ENCODE measurements around the gene VPS54. TPM values are rescaled to one million over a fixed set of nuclear protein-coding genes. Genes with fewer than 3 reads are reported as not detected.
A peak's percentile ranks its signal among the peaks of the same experiment; 100 is the strongest.

VPS54 gene
- total and polyA plus RNA-seq, 4 donors, result 4.5 to 25.1 (median 13.3) TPM

DNA sequence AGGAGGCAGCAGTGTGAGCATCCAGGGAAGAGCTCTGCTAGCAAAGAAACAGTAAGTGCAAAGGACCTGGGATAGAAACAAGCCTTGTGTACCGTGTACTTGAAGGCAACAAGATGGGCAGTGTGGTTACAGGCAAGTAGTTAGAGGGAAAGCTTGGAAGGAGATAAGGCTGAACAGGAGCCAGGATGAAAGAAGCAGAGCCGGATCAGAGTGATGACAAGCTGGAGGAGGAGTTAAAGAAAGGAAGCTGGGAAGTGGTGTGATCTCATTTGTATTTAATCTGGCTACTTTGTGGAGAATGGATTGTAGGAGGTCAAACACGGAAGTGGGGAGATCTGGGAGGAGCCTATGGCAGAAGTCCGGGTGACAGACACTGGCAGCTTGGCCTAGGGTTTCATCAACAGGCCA lies 44.7 kb upstream of the VPS54 start:
- H3K36me3 ChIP-seq (ENCODE audit: control insufficient read depth in 4 of 4, insufficient read depth in 3 of 4, low read depth in 1 of 4, low read length in 3 of 4), result no peaks in the 10 kb centered on the region
- no peaks in the 10 kb centered on the region for H3K9me3 ChIP-seq (ENCODE audit: control insufficient read depth in 4 of 4, low read length in 3 of 4)
- peak overlapping the region in 1 of 2 donors; percentile 47 for H3K27ac ChIP-seq (ENCODE audit: low read depth in 1 of 2, low read length in 2 of 2)
- TF ChIP-seq RXRA (IDR thresholded peaks at IDR 0.05) (no peak), EGR1 (IDR thresholded peaks at IDR 0.05; ENCODE audit: low read depth in 2 of 2) (no peak), SP1 (IDR thresholded peaks at IDR 0.05) (no peak), FOXA1 (IDR thresholded peaks at IDR 0.05) (no peak), JUND (IDR thresholded peaks at IDR 0.05) (no peak), TAF1 (conservative IDR thresholded peaks at IDR 0.05) (no peak), NR2F2 (IDR thresholded peaks at IDR 0.05) (no peak), FOXA2 (IDR thresholded peaks at IDR 0.05) (no peak), HNF4A (conservative IDR thresholded peaks at IDR 0.05) (no peak), HNF4G (IDR thresholded peaks at IDR 0.05) (no peak)
- TF ChIP-seq, protein P1, sequence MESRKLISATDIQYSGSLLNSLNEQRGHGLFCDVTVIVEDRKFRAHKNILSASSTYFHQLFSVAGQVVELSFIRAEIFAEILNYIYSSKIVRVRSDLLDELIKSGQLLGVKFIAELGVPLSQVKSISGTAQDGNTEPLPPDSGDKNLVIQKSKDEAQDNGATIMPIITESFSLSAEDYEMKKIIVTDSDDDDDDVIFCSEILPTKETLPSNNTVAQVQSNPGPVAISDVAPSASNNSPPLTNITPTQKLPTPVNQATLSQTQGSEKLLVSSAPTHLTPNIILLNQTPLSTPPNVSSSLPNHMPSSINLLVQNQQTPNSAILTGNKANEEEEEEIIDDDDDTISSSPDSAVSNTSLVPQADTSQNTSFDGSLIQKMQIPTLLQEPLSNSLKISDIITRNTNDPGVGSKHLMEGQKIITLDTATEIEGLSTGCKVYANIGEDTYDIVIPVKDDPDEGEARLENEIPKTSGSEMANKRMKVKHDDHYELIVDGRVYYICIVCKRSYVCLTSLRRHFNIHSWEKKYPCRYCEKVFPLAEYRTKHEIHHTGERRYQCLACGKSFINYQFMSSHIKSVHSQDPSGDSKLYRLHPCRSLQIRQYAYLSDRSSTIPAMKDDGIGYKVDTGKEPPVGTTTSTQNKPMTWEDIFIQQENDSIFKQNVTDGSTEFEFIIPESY (IDR thresholded peaks at IDR 0.05), result no peak
- TF ChIP-seq, protein P2, sequence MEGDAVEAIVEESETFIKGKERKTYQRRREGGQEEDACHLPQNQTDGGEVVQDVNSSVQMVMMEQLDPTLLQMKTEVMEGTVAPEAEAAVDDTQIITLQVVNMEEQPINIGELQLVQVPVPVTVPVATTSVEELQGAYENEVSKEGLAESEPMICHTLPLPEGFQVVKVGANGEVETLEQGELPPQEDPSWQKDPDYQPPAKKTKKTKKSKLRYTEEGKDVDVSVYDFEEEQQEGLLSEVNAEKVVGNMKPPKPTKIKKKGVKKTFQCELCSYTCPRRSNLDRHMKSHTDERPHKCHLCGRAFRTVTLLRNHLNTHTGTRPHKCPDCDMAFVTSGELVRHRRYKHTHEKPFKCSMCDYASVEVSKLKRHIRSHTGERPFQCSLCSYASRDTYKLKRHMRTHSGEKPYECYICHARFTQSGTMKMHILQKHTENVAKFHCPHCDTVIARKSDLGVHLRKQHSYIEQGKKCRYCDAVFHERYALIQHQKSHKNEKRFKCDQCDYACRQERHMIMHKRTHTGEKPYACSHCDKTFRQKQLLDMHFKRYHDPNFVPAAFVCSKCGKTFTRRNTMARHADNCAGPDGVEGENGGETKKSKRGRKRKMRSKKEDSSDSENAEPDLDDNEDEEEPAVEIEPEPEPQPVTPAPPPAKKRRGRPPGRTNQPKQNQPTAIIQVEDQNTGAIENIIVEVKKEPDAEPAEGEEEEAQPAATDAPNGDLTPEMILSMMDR (IDR thresholded peaks at IDR 0.05; ENCODE audit: low read depth, low read length, missing input control), result no peak
- TF ChIP-seq, protein P3, sequence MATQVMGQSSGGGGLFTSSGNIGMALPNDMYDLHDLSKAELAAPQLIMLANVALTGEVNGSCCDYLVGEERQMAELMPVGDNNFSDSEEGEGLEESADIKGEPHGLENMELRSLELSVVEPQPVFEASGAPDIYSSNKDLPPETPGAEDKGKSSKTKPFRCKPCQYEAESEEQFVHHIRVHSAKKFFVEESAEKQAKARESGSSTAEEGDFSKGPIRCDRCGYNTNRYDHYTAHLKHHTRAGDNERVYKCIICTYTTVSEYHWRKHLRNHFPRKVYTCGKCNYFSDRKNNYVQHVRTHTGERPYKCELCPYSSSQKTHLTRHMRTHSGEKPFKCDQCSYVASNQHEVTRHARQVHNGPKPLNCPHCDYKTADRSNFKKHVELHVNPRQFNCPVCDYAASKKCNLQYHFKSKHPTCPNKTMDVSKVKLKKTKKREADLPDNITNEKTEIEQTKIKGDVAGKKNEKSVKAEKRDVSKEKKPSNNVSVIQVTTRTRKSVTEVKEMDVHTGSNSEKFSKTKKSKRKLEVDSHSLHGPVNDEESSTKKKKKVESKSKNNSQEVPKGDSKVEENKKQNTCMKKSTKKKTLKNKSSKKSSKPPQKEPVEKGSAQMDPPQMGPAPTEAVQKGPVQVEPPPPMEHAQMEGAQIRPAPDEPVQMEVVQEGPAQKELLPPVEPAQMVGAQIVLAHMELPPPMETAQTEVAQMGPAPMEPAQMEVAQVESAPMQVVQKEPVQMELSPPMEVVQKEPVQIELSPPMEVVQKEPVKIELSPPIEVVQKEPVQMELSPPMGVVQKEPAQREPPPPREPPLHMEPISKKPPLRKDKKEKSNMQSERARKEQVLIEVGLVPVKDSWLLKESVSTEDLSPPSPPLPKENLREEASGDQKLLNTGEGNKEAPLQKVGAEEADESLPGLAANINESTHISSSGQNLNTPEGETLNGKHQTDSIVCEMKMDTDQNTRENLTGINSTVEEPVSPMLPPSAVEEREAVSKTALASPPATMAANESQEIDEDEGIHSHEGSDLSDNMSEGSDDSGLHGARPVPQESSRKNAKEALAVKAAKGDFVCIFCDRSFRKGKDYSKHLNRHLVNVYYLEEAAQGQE (IDR thresholded peaks at IDR 0.05), result no peak
- TF ChIP-seq, protein P4, sequence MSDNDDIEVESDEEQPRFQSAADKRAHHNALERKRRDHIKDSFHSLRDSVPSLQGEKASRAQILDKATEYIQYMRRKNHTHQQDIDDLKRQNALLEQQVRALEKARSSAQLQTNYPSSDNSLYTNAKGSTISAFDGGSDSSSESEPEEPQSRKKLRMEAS (IDR thresholded peaks at IDR 0.05), result no peak
- no peak overlapping the region for H3K9ac ChIP-seq (ENCODE audit: low read depth in 1 of 2, low read length in 2 of 2)
- WGBS, result 70% methylated on average over 4 of the region's 4 CpGs
- no peak overlapping the region for H3K4me3 ChIP-seq (ENCODE audit: low read depth in 1 of 3, low read length in 3 of 3)
- no peaks in the 10 kb centered on the region for H3K4me1 ChIP-seq (ENCODE audit: control insufficient read depth in 4 of 4, insufficient read depth in 4 of 4, low read length in 3 of 4)
- no peaks in the 10 kb centered on the region for H3K27me3 ChIP-seq (ENCODE audit: control insufficient read depth in 4 of 4, insufficient read depth in 4 of 4, low read length in 3 of 4)
- DNase-seq (ENCODE audit: low spot score), result no peak

DNA sequence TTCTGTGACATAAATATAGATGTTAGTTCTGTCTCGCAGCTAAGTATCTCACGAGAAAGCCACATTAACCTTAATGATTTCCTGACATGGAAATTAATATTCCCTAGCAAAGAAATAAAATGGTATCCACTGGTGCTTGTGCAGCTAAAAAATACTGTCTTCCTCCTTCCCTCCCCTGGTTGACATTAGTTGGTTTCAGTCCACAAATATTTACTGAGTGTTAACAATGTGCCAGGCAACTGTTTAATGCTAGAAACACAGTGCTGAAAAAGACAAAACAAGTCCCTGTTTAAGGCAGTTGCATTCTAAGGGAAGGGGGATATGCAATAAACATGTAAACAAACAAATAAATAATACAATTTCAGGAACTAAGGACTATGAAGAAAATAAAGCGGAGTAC lies 44.2 kb upstream of the VPS54 start:
- no peak overlapping the region for H3K4me3 ChIP-seq (ENCODE audit: low read depth in 1 of 3, low read length in 3 of 3)
- H3K9ac ChIP-seq (ENCODE audit: low read depth in 1 of 2, low read length in 2 of 2), result no peak overlapping the region
- DNase-seq (ENCODE audit: low spot score), result no peak
- no peaks in the 10 kb centered on the region for H3K9me3 ChIP-seq (ENCODE audit: control insufficient read depth in 4 of 4, low read length in 3 of 4)
- 88% methylated on average over 3 of the region's 3 CpGs for WGBS
- TF ChIP-seq RXRA (IDR thresholded peaks at IDR 0.05) (no peak), RAD21 (IDR thresholded peaks at IDR 0.05) (no peak)
- no peak overlapping the region for H3K27ac ChIP-seq (ENCODE audit: low read depth in 1 of 2, low read length in 2 of 2)
- H3K4me1 ChIP-seq (ENCODE audit: control insufficient read depth in 4 of 4, insufficient read depth in 4 of 4, low read length in 3 of 4), result no peaks in the 10 kb centered on the region
- H3K27me3 ChIP-seq (ENCODE audit: control insufficient read depth in 4 of 4, insufficient read depth in 4 of 4, low read length in 3 of 4), result no peaks in the 10 kb centered on the region
- H3K36me3 ChIP-seq (ENCODE audit: control insufficient read depth in 4 of 4, insufficient read depth in 3 of 4, low read depth in 1 of 4, low read length in 3 of 4), result no peaks in the 10 kb centered on the region

Measured in liver (tissue), 9 donors.